ENCODE results near the gene NBL1. TPM values are rescaled to one million over a fixed set of nuclear protein-coding genes. Genes with fewer than 3 reads are reported as not detected.
A peak's percentile ranks its signal among the peaks of the same experiment; 100 is the strongest.

NBL1 gene
- polyA plus RNA-seq, 4 donors = 60.6 to 503 (median 474) TPM

- DNase-seq (peak in 1 of 2 donors; percentile 73), FAIRE-seq (no peak)
- Histone ChIP-seq H3K4me1 (ENCODE audit: control insufficient read depth in 3 of 3, insufficient read depth in 2 of 3, low read depth in 1 of 3, low read length in 2 of 3) (no peaks in the 10 kb centered on the region), H3K4me3 (ENCODE audit: low read depth in 1 of 3, low read length in 3 of 3) (no peak overlapping the region), H3K9me3 (ENCODE audit: control insufficient read depth in 2 of 2, insufficient read depth in 1 of 2, low read depth in 1 of 2, low read length in 1 of 2) (no peaks in the 10 kb centered on the region), H3K27ac (ENCODE audit: low read depth in 1 of 3, low read length in 2 of 3) (no peak overlapping the region), H3K27me3 (ENCODE audit: control insufficient read depth in 3 of 3, insufficient read depth in 3 of 3, low read length in 3 of 3) (peaks cover 0 to 2% (median 2%) of the 10 kb centered on the region in 3 donors), H3K36me3 (ENCODE audit: control insufficient read depth in 3 of 3, insufficient read depth in 2 of 3, low read depth in 1 of 3, low read length in 3 of 3) (no peaks in the 10 kb centered on the region)
- WGBS, 3 donors = 26 to 32% (median 30%) methylated on average over 13 of the region's 13 CpGs
Measured at GRCh38 chr1:19676438-19676922, 32.4 kb downstream of the NBL1 start.

GRCh38 chr1:19678493-19678892, 34.4 kb downstream of the NBL1 start:
- no peak for FAIRE-seq
- 35 to 67% (median 47%) methylated on average over 11 of the region's 11 CpGs for WGBS, 3 donors
- Histone ChIP-seq H3K27me3 (ENCODE audit: control insufficient read depth in 3 of 3, insufficient read depth in 3 of 3, low read length in 3 of 3) (no peaks in the 10 kb centered on the region), H3K4me3 (ENCODE audit: low read depth in 1 of 3, low read length in 3 of 3) (no peak overlapping the region), H3K36me3 (ENCODE audit: control insufficient read depth in 3 of 3, insufficient read depth in 2 of 3, low read depth in 1 of 3, low read length in 3 of 3) (peaks cover 0 to 8% (median 4%) of the 10 kb centered on the region in 3 donors), H3K4me1 (ENCODE audit: control insufficient read depth in 3 of 3, insufficient read depth in 2 of 3, low read depth in 1 of 3, low read length in 2 of 3) (no peaks in the 10 kb centered on the region), H3K27ac (ENCODE audit: low read depth in 1 of 3, low read length in 2 of 3) (no peak overlapping the region), H3K9me3 (ENCODE audit: control insufficient read depth in 2 of 2, insufficient read depth in 1 of 2, low read depth in 1 of 2, low read length in 1 of 2) (no peaks in the 10 kb centered on the region)
- no peak for DNase-seq

- WGBS, 3 donors = 92 to 95% (median 93%) methylated on average over 34 of the region's 34 CpGs
- Histone ChIP-seq H3K9me3 (ENCODE audit: control insufficient read depth in 2 of 2, insufficient read depth in 1 of 2, low read depth in 1 of 2, low read length in 1 of 2) (no peaks in the 10 kb centered on the region), H3K27ac (ENCODE audit: low read depth in 1 of 3, low read length in 2 of 3) (no peak overlapping the region), H3K4me1 (ENCODE audit: control insufficient read depth in 3 of 3, insufficient read depth in 2 of 3, low read depth in 1 of 3, low read length in 2 of 3) (no peaks in the 10 kb centered on the region), H3K27me3 (ENCODE audit: control insufficient read depth in 3 of 3, insufficient read depth in 3 of 3, low read length in 3 of 3) (no peaks in the 10 kb centered on the region), H3K36me3 (ENCODE audit: control insufficient read depth in 3 of 3, insufficient read depth in 2 of 3, low read depth in 1 of 3, low read length in 3 of 3) (peaks cover 0 to 8% (median 4%) of the 10 kb centered on the region in 3 donors), H3K4me3 (ENCODE audit: low read depth in 1 of 3, low read length in 3 of 3) (no peak overlapping the region)
- FAIRE-seq (no peak), DNase-seq (no peak)
Measured at GRCh38 chr1:19678931-19679453, 34.9 kb downstream of the NBL1 start.

GRCh38 chr1:19679691-19680090, 35.6 kb downstream of the NBL1 start:
- no peak for DNase-seq
- H3K4me3 ChIP-seq (ENCODE audit: low read depth in 1 of 3, low read length in 3 of 3) = no peak overlapping the region
- H3K27ac ChIP-seq (ENCODE audit: low read depth in 1 of 3, low read length in 2 of 3) = no peak overlapping the region
- no peaks in the 10 kb centered on the region for H3K4me1 ChIP-seq (ENCODE audit: control insufficient read depth in 3 of 3, insufficient read depth in 2 of 3, low read depth in 1 of 3, low read length in 2 of 3)
- H3K27me3 ChIP-seq (ENCODE audit: control insufficient read depth in 3 of 3, insufficient read depth in 3 of 3, low read length in 3 of 3) = no peaks in the 10 kb centered on the region
- FAIRE-seq = no peak
- H3K9me3 ChIP-seq (ENCODE audit: control insufficient read depth in 2 of 2, insufficient read depth in 1 of 2, low read depth in 1 of 2, low read length in 1 of 2) = peaks cover 0 to under 1% of the 10 kb centered on the region in 2 donors
- H3K36me3 ChIP-seq (ENCODE audit: control insufficient read depth in 3 of 3, insufficient read depth in 2 of 3, low read depth in 1 of 3, low read length in 3 of 3) = peaks cover 0 to 9% (median 4%) of the 10 kb centered on the region in 3 donors
- WGBS, 3 donors = 67 to 73% (median 71%) methylated on average over 4 of the region's 4 CpGs

- FAIRE-seq = no peak
- 81 to 87% (median 82%) methylated on average over 7 of the region's 7 CpGs for WGBS, 3 donors
Measured at GRCh38 chr1:19680644-19681043, 36.5 kb downstream of the NBL1 start.

GRCh38 chr1:19682257-19682656, 38.1 kb downstream of the NBL1 start:
- no peak overlapping the region for H3K27ac ChIP-seq (ENCODE audit: low read depth in 1 of 3, low read length in 2 of 3)
- H3K4me1 ChIP-seq (ENCODE audit: control insufficient read depth in 3 of 3, insufficient read depth in 2 of 3, low read depth in 1 of 3, low read length in 2 of 3) = no peaks in the 10 kb centered on the region
- WGBS, 3 donors = 88 to 93% (median 89%) methylated on average over 3 of the region's 3 CpGs
- H3K4me3 ChIP-seq (ENCODE audit: low read depth in 1 of 3, low read length in 3 of 3) = no peak overlapping the region
- peaks cover 0 to 4% of the 10 kb centered on the region in 2 donors for H3K9me3 ChIP-seq (ENCODE audit: control insufficient read depth in 2 of 2, insufficient read depth in 1 of 2, low read depth in 1 of 2, low read length in 1 of 2)
- H3K36me3 ChIP-seq (ENCODE audit: control insufficient read depth in 3 of 3, insufficient read depth in 2 of 3, low read depth in 1 of 3, low read length in 3 of 3) = peaks cover 0 to 11% (median 10%) of the 10 kb centered on the region in 3 donors
- no peaks in the 10 kb centered on the region for H3K27me3 ChIP-seq (ENCODE audit: control insufficient read depth in 3 of 3, insufficient read depth in 3 of 3, low read length in 3 of 3)
- DNase-seq (no peak), FAIRE-seq (no peak)

More at GRCh38 chr1:19680644-19681043, 36.5 kb downstream of the NBL1 start:
- peaks cover 0 to 10% (median 8%) of the 10 kb centered on the region in 3 donors for H3K36me3 ChIP-seq (ENCODE audit: control insufficient read depth in 3 of 3, insufficient read depth in 2 of 3, low read depth in 1 of 3, low read length in 3 of 3)
- no peaks in the 10 kb centered on the region for H3K27me3 ChIP-seq (ENCODE audit: control insufficient read depth in 3 of 3, insufficient read depth in 3 of 3, low read length in 3 of 3)
- no peak overlapping the region for H3K4me3 ChIP-seq (ENCODE audit: low read depth in 1 of 3, low read length in 3 of 3)
- no peak for DNase-seq
- H3K9me3 ChIP-seq (ENCODE audit: control insufficient read depth in 2 of 2, insufficient read depth in 1 of 2, low read depth in 1 of 2, low read length in 1 of 2) = peaks cover 0 to 3% of the 10 kb centered on the region in 2 donors
- H3K27ac ChIP-seq (ENCODE audit: low read depth in 1 of 3, low read length in 2 of 3) = no peak overlapping the region
- H3K4me1 ChIP-seq (ENCODE audit: control insufficient read depth in 3 of 3, insufficient read depth in 2 of 3, low read depth in 1 of 3, low read length in 2 of 3) = no peaks in the 10 kb centered on the region

GRCh38 chr1:19682901-19683300, 38.8 kb downstream of the NBL1 start:
- peaks cover 0 to 16% (median 11%) of the 10 kb centered on the region in 3 donors for H3K36me3 ChIP-seq (ENCODE audit: control insufficient read depth in 3 of 3, insufficient read depth in 2 of 3, low read depth in 1 of 3, low read length in 3 of 3)
- peaks cover 0 to 9% of the 10 kb centered on the region in 2 donors for H3K9me3 ChIP-seq (ENCODE audit: control insufficient read depth in 2 of 2, insufficient read depth in 1 of 2, low read depth in 1 of 2, low read length in 1 of 2)
- H3K27ac ChIP-seq (ENCODE audit: low read depth in 1 of 3, low read length in 2 of 3) = no peak overlapping the region
- H3K4me3 ChIP-seq (ENCODE audit: low read depth in 1 of 3, low read length in 3 of 3) = no peak overlapping the region
- 76 to 94% (median 89%) methylated on average over 7 of the region's 7 CpGs for WGBS, 3 donors
- H3K27me3 ChIP-seq (ENCODE audit: control insufficient read depth in 3 of 3, insufficient read depth in 3 of 3, low read length in 3 of 3) = no peaks in the 10 kb centered on the region
- DNase-seq (no peak), FAIRE-seq (no peak)
- no peaks in the 10 kb centered on the region for H3K4me1 ChIP-seq (ENCODE audit: control insufficient read depth in 3 of 3, insufficient read depth in 2 of 3, low read depth in 1 of 3, low read length in 2 of 3)

- WGBS, 3 donors = 86 to 93% (median 91%) methylated on average over 8 of the region's 8 CpGs
- H3K27ac ChIP-seq (ENCODE audit: low read depth in 1 of 3, low read length in 2 of 3) = no peak overlapping the region
- no peak overlapping the region for H3K4me3 ChIP-seq (ENCODE audit: low read depth in 1 of 3, low read length in 3 of 3)
- DNase-seq (no peak), FAIRE-seq (no peak)
- peaks cover 0 to 19% (median 11%) of the 10 kb centered on the region in 3 donors for H3K36me3 ChIP-seq (ENCODE audit: control insufficient read depth in 3 of 3, insufficient read depth in 2 of 3, low read depth in 1 of 3, low read length in 3 of 3)
- H3K27me3 ChIP-seq (ENCODE audit: control insufficient read depth in 3 of 3, insufficient read depth in 3 of 3, low read length in 3 of 3) = no peaks in the 10 kb centered on the region
- peaks cover 0 to 9% of the 10 kb centered on the region in 2 donors for H3K9me3 ChIP-seq (ENCODE audit: control insufficient read depth in 2 of 2, insufficient read depth in 1 of 2, low read depth in 1 of 2, low read length in 1 of 2)
- no peaks in the 10 kb centered on the region for H3K4me1 ChIP-seq (ENCODE audit: control insufficient read depth in 3 of 3, insufficient read depth in 2 of 3, low read depth in 1 of 3, low read length in 2 of 3)
Measured at GRCh38 chr1:19683351-19683750, 39.2 kb downstream of the NBL1 start.

GRCh38 chr1:19684677-19685076, 40.6 kb downstream of the NBL1 start:
- peaks cover 0 to 28% (median 11%) of the 10 kb centered on the region in 3 donors for H3K36me3 ChIP-seq (ENCODE audit: control insufficient read depth in 3 of 3, insufficient read depth in 2 of 3, low read depth in 1 of 3, low read length in 3 of 3)
- DNase-seq (no peak), FAIRE-seq (no peak)
- H3K4me1 ChIP-seq (ENCODE audit: control insufficient read depth in 3 of 3, insufficient read depth in 2 of 3, low read depth in 1 of 3, low read length in 2 of 3) = no peaks in the 10 kb centered on the region
- H3K27me3 ChIP-seq (ENCODE audit: control insufficient read depth in 3 of 3, insufficient read depth in 3 of 3, low read length in 3 of 3) = no peaks in the 10 kb centered on the region
- 90 to 95% (median 93%) methylated on average over 2 of the region's 2 CpGs for WGBS, 3 donors
- no peak overlapping the region for H3K4me3 ChIP-seq (ENCODE audit: low read depth in 1 of 3, low read length in 3 of 3)
- H3K9me3 ChIP-seq (ENCODE audit: control insufficient read depth in 2 of 2, insufficient read depth in 1 of 2, low read depth in 1 of 2, low read length in 1 of 2) = peaks cover 0 to 11% of the 10 kb centered on the region in 2 donors
- H3K27ac ChIP-seq (ENCODE audit: low read depth in 1 of 3, low read length in 2 of 3) = no peak overlapping the region

Data from small intestine (tissue), 7 donors.